Karpas-422 (cell line): ENCODE measurements around the gene ALG12. TPM values are rescaled to one million over a fixed set of nuclear protein-coding genes. Genes with fewer than 3 reads are reported as not detected.

Experiments used
- DNase-seq: peaks from one replicate; pipeline ENCODE4 v3.0.0-alpha.2; 2015
- H2AFZ ChIP-seq: fragments of 200-600 bp; sonication (generic); 2 replicates; pipeline ENCODE4 v1.6.1; 2014; ENCODE audit warnings: antibody characterized with exemption, low read length, mixed read lengths
- H3K27ac ChIP-seq: fragments of 200-600 bp; sonication (generic); 2 replicates; pipeline ENCODE4 v1.5.1; 2014; ENCODE audit warnings: mild to moderate bottlenecking, low read length, moderate library complexity
- H3K27me3 ChIP-seq: fragments of 200-600 bp; sonication (generic); 2 replicates; pipeline ENCODE4 v1.6.1; 2014; ENCODE audit warnings: low read length, mixed read lengths
- H3K36me3 ChIP-seq: fragments of 200-600 bp; sonication (generic); 2 replicates; pipeline ENCODE4 v1.6.1; 2014; ENCODE audit warnings: low read length, mixed read lengths; ENCODE audit not compliant: insufficient read depth
- H3K4me1 ChIP-seq: fragments of 200-600 bp; sonication (generic); 2 replicates; pipeline ENCODE4 v1.6.1; 2014; ENCODE audit warnings: mild to moderate bottlenecking, low read length, mixed read lengths
- H3K4me2 ChIP-seq: fragments of 200-600 bp; sonication (generic); 2 replicates; pipeline ENCODE4 v1.6.1; 2014; ENCODE audit warnings: low read length, low read depth, mild to moderate bottlenecking; ENCODE audit not compliant: poor library complexity, severe bottlenecking
- H3K4me3 ChIP-seq: fragments of 200-600 bp; sonication (generic); 2 replicates; pipeline ENCODE4 v1.5.1; 2014; ENCODE audit warnings: mild to moderate bottlenecking, antibody characterized with exemption, low read length, mixed read lengths
- H3K79me2 ChIP-seq: fragments of 200-600 bp; sonication (generic); 2 replicates; pipeline ENCODE4 v1.6.1; 2014; ENCODE audit warnings: mild to moderate bottlenecking, low read length, mixed read lengths
- H3K9ac ChIP-seq: fragments of 200-600 bp; sonication (generic); 2 replicates; pipeline ENCODE4 v1.6.0; 2014; ENCODE audit warnings: low read length
- H3K9me2 ChIP-seq: fragments of 200-600 bp; sonication (generic), shearing (Covaris generic); replicated peaks from 2 replicates; pipeline ENCODE4 v1.6.0; 2014; ENCODE audit warnings: mild to moderate bottlenecking, low read length, moderate library complexity; ENCODE audit not compliant: insufficient read depth
- H3K9me3 ChIP-seq: fragments of 300-700, 200-600 bp; sonication (generic); 2 replicates; pipeline ENCODE4 v1.6.1; 2014; ENCODE audit warnings: low read length, mixed read lengths
- H4K20me1 ChIP-seq: fragments of 200-600 bp; sonication (generic); 2 replicates; pipeline ENCODE4 v1.6.1; 2014; ENCODE audit warnings: mild to moderate bottlenecking, antibody characterized with exemption, low read length, low read depth; ENCODE audit not compliant: insufficient read depth
- total RNA-seq: library from RNA; depleted of rRNA; stranded (reverse); fragments of >200 nt; shearing (Covaris generic); gene quantifications from 2 replicates; pipeline ENCODE4 v1.2.3, GENCODE V29; 2014; ENCODE audit warnings: low replicate concordance

The ALG12 gene
- total RNA-seq, 1 experiment from 2014 or later, result 4.7 TPM

DNA sequence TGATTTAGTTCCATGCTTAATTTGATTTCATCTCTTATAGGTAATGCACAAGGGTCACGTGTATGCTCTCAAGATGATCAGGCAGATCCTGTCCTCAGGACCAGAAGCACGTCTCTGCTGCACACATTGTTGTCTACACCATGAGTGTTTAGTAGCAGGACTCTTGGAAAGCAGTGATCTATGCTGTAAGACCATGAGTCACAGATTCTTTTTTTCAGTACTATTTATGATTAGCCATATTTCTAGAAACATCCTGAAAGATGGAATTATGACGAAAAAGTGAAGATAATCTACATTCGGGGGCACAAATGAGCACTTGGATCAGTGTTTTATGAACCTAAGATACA lies 35.0 kb downstream of the ALG12 start:
- Histone ChIP-seq H3K27me3 (no peaks in the 10 kb centered on the region), H3K27ac (no peak overlapping the region), H2AFZ (no peak overlapping the region), H3K4me1 (no peaks in the 10 kb centered on the region), H3K36me3 (peaks cover 50% of the 10 kb centered on the region), H3K79me2 (peaks cover 83% of the 10 kb centered on the region), H3K4me2 (no peak overlapping the region), H3K9me3 (no peaks in the 10 kb centered on the region), H3K9ac (no peak overlapping the region), H3K4me3 (no peak overlapping the region), H4K20me1 (peaks cover 4% of the 10 kb centered on the region; the same call in 1 of the 2 replicates), H3K9me2 (no peaks in the 10 kb centered on the region)
- DNase-seq, result no peak

DNA sequence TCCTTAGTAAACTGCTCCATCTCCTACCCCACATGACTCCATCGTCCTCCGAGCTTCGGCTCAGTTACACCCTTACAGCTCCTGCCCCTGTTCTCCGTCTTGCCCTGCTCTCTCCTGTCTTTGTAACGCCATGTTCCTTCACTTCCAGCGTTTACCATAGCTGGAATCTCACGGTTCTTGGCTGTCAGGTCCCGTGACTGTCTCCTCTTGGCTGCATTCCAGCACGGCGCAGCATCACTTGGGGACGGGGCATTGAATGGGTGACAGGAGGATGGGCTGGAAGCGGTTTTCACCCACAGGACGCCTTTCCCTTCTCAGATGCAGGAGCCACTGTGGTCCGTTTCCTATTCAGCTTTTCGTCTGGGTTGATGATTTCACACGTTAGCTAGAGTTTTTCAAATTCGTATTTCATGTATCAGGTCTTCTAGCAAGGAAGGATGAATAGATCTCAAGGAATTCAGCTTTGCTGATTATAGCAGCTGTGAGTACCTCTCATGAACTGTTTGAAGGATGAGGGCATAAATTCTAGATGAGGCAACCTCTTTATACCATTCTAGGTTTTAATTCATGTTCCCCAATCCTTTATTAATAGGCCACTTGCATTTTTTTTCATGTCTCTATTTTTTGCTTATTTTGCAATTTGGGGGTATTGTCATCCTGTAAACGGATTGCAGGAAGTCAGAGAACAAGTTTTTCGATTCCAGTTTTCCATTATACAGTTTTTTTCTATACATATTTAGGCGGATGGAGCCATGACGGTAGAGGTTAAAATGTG lies 35.5 kb downstream of the ALG12 start:
- Histone ChIP-seq H3K4me1 (no peaks in the 10 kb centered on the region), H3K36me3 (peaks cover 45% of the 10 kb centered on the region), H3K4me3 (no peak overlapping the region), H3K9ac (no peak overlapping the region), H4K20me1 (peaks cover 4% of the 10 kb centered on the region; the same call in 1 of the 2 replicates), H3K27ac (no peak overlapping the region), H3K4me2 (no peak overlapping the region), H2AFZ (no peak overlapping the region), H3K9me2 (no peaks in the 10 kb centered on the region), H3K27me3 (no peaks in the 10 kb centered on the region), H3K79me2 (peaks cover 83% of the 10 kb centered on the region), H3K9me3 (no peaks in the 10 kb centered on the region)
- DNase-seq, result no peak

DNA sequence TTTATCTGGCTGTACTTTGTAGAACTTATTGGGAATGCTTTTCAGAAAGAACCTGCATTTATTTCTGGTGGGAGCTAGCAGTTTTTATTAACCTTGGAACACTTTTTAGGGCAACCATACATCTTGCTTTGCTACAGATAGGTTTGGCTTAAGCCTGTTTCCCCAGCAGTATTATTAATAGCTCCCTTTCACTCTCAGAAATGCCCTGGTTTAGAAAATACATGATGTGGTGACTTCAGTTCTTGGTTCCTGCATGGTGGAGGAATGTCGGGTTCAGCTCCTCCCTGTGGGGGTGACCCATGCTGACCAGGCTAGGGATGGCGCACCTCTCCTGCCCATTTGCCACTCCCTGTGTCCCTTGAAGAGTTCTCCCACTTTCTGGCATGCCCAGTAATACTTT lies 36.4 kb downstream of the ALG12 start:
- Histone ChIP-seq H4K20me1 (peaks cover 4% of the 10 kb centered on the region; the same call in 1 of the 2 replicates), H3K36me3 (peaks cover 38% of the 10 kb centered on the region), H2AFZ (no peak overlapping the region), H3K9ac (no peak overlapping the region), H3K9me2 (no peaks in the 10 kb centered on the region), H3K79me2 (peaks cover 86% of the 10 kb centered on the region), H3K4me2 (no peak overlapping the region), H3K27me3 (no peaks in the 10 kb centered on the region), H3K4me1 (no peaks in the 10 kb centered on the region), H3K27ac (no peak overlapping the region), H3K9me3 (no peaks in the 10 kb centered on the region), H3K4me3 (no peak overlapping the region)
- no peak for DNase-seq

DNA sequence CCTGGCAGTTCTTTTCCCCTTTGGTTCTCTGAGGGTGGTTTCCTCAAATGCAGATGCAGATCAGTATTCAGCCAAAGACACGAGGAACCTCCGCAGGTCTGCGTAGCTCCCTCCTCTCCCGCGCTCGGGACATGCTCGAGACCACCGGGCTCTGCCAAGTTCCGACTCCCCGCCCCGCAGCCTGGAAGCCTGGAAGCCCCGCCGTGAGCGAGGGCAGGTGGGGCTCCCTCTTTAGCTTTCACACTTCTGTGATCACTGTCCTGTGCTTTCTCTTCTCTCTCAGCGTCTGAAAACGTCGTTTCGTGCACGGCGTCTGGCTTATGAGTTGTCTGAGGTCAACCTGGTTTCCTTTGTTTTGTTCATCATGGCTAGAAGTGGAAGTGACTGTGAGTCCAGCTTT lies 38.0 kb downstream of the ALG12 start:
- H3K27ac ChIP-seq, result no peak overlapping the region
- no peak for DNase-seq
- H3K9me2 ChIP-seq, result no peaks in the 10 kb centered on the region
- H3K9me3 ChIP-seq, result no peaks in the 10 kb centered on the region
- no peak overlapping the region for H3K9ac ChIP-seq
- H4K20me1 ChIP-seq, result peaks cover 4% of the 10 kb centered on the region; the same call in 1 of the 2 replicates
- H3K4me3 ChIP-seq, result no peak overlapping the region
- no peaks in the 10 kb centered on the region for H3K4me1 ChIP-seq
- H3K27me3 ChIP-seq, result no peaks in the 10 kb centered on the region
- no peak overlapping the region for H2AFZ ChIP-seq
- peaks cover 92% of the 10 kb centered on the region for H3K79me2 ChIP-seq
- H3K4me2 ChIP-seq, result no peak overlapping the region
- H3K36me3 ChIP-seq, result peaks cover 33% of the 10 kb centered on the region

DNA sequence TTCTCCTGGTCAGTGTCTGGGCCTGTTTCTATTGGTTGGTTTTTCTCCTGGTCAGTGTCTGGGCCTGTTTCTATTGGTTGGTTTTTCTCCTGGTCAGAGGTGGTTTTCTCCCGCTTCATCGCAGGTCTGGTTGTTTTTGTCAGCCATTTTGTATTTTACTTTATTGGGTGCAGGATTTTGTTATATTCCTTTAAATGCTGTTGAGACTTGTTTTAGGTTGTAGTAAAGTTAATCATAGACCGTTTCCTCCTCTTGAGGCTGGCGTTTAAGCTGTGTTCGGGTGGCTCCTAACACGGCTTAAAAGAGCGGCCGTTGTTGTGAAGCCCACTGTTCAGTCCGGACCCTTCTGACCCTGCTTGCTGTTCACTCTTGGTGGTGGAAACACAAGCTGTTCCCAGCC lies 38.4 kb downstream of the ALG12 start:
- Histone ChIP-seq H3K9me2 (no peaks in the 10 kb centered on the region), H3K4me1 (no peaks in the 10 kb centered on the region), H3K4me2 (no peak overlapping the region), H3K4me3 (no peak overlapping the region), H3K9me3 (no peaks in the 10 kb centered on the region), H3K36me3 (peaks cover 29% of the 10 kb centered on the region), H2AFZ (no peak overlapping the region), H3K27me3 (no peaks in the 10 kb centered on the region), H3K27ac (no peak overlapping the region), H4K20me1 (peaks cover 4% of the 10 kb centered on the region; the same call in 1 of the 2 replicates), H3K79me2 (peaks cover 92% of the 10 kb centered on the region), H3K9ac (no peak overlapping the region)
- DNase-seq, result no peak

DNA sequence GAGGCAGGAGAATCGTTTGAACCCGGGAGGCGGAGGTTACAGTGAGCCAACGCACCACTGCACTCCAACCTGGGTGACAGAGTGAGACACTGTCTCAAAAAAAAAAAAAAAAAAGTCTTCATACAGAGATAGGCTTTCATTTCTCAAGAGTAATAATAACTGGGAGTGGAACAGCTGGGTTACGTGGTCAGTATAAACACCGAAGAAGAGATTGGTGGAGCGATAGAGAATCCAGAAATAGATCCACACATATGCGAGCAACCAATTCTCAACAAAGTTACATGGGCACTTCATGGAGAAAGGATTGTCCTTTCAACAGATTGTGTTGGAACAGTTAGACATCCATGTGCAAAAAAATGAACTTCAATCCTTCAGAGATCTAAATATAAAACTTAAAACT lies 40.0 kb downstream of the ALG12 start:
- Histone ChIP-seq H4K20me1 (peaks cover 4% of the 10 kb centered on the region; the same call in 1 of the 2 replicates), H3K4me3 (no peak overlapping the region), H3K9ac (no peak overlapping the region), H3K27ac (no peak overlapping the region), H3K4me1 (no peaks in the 10 kb centered on the region), H3K9me2 (no peaks in the 10 kb centered on the region), H3K27me3 (no peaks in the 10 kb centered on the region), H2AFZ (no peak overlapping the region), H3K9me3 (no peaks in the 10 kb centered on the region; the same call in 1 of the 2 replicates), H3K4me2 (no peak overlapping the region), H3K79me2 (peaks cover 88% of the 10 kb centered on the region), H3K36me3 (peaks cover 18% of the 10 kb centered on the region)
- no peak for DNase-seq

DNA sequence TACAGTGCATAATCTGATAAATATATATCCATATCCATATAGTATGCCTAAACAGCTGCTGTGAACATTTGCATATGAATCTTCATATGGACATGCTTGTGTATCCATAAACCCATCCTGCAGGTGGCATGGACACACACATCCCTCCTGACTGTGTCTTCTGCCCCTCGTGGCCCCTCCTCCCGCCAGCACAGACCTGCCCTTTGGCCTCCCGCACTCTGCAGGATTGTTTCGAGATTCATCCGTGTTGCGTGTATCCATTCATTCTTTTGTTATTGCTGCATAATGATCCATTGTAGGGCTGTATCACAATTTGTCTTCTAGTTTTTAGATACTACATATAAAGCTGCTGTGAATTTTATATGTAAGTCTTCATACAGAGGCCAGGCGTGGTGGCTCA lies 40.6 kb downstream of the ALG12 start:
- peaks cover 88% of the 10 kb centered on the region for H3K79me2 ChIP-seq
- no peaks in the 10 kb centered on the region; the same call in 1 of the 2 replicates for H3K9me3 ChIP-seq
- no peak overlapping the region for H3K9ac ChIP-seq
- no peaks in the 10 kb centered on the region for H3K27me3 ChIP-seq
- H3K9me2 ChIP-seq, result no peaks in the 10 kb centered on the region
- no peak overlapping the region for H3K4me3 ChIP-seq
- H4K20me1 ChIP-seq, result peaks cover 4% of the 10 kb centered on the region; the same call in 1 of the 2 replicates
- peaks cover 15% of the 10 kb centered on the region for H3K36me3 ChIP-seq
- DNase-seq, result no peak
- no peak overlapping the region for H3K4me2 ChIP-seq
- H3K4me1 ChIP-seq, result no peaks in the 10 kb centered on the region
- H3K27ac ChIP-seq, result no peak overlapping the region
- no peak overlapping the region for H2AFZ ChIP-seq

DNA sequence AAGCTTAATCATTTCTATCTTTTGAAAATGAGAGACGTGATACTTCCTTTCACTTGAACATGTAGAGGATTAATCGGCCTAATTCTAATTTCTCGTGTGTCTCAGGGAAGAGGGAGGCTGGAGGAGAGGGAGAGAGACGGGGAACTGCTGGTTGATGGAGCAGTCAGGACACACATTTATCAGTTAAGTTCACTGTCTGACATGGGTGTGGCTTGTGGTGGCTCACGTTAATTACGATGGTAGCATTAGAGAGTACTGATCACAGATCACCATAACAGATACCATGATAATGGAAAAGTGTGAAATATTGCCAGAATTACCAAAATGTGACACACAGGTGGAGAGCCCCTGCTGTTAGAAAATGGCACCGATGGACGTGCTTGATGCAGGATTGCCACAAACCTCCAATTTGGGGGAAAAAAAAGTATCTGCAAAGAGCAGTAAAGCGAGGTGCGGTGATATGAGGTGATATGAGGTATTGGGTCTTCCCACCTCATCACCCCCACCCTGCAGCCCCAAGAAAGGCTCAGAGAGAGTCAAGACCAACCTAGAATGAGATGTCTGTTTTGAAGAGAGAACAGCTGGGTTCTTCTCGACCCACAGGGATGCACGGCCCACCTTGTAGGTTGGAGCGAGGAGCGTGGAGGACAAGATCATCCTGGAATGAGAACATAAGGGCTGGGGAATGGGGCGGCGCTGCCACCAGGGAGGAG lies 44.9 kb downstream of the ALG12 start:
- H3K36me3 ChIP-seq, result peaks cover 15% of the 10 kb centered on the region
- H3K27ac ChIP-seq, result no peak overlapping the region
- no peak overlapping the region for H3K4me2 ChIP-seq

More for the DNA sequence above, 44.9 kb downstream of the ALG12 start:
- Histone ChIP-seq H4K20me1 (no peaks in the 10 kb centered on the region; the same call in 1 of the 2 replicates), H3K9me3 (peaks cover 6% of the 10 kb centered on the region; the same call in 1 of the 2 replicates), H3K4me3 (no peak overlapping the region), H3K9me2 (no peaks in the 10 kb centered on the region), H3K27me3 (no peaks in the 10 kb centered on the region), H3K4me1 (no peaks in the 10 kb centered on the region), H3K9ac (no peak overlapping the region), H3K79me2 (peaks cover 92% of the 10 kb centered on the region), H2AFZ (no peak overlapping the region)
- DNase-seq, result no peak
